ENCODE results near the gene UBR3.
"Not testable (repeated sequence)": the region's sequence is repeated elsewhere in the genome, so short reads cannot be mapped to it uniquely, and the experiment has no call there.

UBR3 gene

DNA sequence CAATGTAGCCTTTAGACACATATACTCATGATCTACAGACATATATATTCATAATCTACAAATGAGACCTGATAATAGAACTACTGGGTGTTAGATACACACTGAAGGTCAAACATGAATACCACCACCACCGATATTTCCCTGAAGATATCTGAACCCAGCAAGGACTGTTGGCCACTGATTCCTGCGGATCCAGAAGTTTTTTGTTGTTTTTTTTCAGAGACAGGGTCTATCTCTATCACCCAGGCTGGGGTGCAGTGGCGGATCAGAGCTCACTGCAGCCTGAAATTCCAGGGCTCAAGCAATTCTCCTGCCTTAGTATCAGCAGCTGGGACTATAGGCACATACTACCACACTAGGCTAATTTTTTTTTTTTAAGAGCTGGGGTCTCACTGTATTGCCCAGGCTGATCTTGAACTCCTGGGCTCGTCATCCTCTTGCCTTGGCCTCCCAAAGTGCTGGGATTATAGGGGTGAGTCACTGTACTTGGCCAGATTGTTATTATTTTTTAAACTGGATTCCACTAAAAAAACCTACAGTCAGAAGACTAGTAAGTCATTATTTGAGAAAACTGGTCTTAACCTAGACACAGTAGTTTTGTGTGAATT, 4.4 kb upstream of the UBR3 start:
- no peak for DNase-seq

- DNase-seq: no peak
Observed at GRCh38 chr2:169823996-169824372, 3.3 kb upstream of the UBR3 start.

- peak; percentile 88 for DNase-seq
Observed at GRCh38 chr2:169824373-169825333, 2.6 kb upstream of the UBR3 start, which contains the start of gene METTL5. METTL5 (minus strand) TSS chr2:169824905; CDS start chr2:169824597, 308 bp downstream.

GRCh38 chr2:169828141-169828811, 1.0 kb downstream of the UBR3 start:
- peak; percentile 44 for DNase-seq

DNA sequence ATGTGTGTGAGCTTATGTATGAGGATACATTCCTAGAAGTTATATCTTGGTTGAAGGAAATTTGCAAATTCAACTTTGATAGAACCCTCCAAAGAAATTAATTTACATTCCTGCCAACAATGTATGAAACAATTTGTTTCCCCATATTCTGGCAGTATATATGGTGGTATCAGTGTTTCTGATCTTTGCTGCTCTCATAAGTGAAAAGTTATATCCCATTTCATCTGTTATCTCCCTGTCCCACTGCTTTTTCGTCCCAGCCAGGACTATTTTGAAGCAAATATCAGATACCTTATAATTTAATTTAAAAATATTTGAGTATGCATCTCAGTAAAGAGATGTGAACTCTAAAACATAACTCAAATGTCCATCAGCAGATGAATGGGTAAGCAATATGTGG, 7.1 kb downstream of the UBR3 start:
- DNase-seq: no peak

DNA sequence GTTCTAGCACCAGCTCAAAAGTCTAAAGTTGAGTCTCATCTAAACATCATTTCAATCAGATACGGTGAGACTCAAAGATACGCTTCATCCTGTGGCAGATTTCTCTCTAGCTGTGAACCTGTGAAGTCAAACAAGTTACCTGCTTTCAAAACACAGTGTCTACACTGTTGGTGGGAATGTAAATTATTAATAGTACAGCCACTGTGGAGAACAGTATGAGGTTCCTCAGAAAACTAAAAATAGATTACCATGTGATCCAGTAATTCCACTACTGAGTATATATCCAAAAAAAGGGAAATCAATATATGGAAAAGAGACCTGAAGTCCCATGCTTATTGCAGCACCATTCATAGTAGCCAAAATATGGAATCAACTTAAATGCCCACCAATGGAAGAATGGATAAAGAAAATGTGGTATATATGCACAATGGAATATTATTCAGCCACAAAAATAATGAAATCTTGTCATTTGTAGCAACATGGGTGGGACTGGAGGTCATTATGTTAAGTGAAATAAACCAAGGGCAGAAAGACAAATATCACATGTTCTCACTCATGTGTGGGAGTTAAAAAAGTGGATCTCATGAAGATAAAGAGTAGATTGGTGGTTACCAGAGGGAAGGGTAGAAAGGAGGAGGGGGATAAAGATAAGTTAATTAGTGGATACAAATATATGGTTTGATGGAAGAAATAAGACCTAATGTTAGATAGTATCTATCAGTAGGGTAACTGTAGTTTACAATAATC, 11.7 kb downstream of the UBR3 start:
- no peak for DNase-seq

- no peak for DNase-seq
Observed at GRCh38 chr2:169839954-169840746, 12.9 kb downstream of the UBR3 start.

DNA sequence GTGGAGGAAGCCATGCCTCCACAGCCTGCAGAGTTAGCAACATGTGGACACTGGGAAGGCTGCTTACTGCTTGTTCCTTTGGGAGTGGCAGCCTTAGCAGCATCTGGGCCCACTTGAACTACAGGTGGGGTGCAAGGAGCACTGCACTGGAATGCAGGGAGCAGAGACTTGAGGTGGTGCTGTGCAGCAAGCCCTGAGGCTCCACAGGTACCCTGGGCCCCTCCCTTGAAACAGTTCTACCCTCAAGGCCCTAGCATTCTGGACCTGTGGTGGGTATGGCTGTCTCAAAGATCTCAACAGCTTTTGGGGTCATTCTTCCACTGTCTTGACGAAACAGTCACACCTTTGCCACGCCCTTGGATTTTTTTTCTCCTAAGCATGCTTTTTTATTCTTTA, 13.5 kb downstream of the UBR3 start:
- no peak for DNase-seq

DNA sequence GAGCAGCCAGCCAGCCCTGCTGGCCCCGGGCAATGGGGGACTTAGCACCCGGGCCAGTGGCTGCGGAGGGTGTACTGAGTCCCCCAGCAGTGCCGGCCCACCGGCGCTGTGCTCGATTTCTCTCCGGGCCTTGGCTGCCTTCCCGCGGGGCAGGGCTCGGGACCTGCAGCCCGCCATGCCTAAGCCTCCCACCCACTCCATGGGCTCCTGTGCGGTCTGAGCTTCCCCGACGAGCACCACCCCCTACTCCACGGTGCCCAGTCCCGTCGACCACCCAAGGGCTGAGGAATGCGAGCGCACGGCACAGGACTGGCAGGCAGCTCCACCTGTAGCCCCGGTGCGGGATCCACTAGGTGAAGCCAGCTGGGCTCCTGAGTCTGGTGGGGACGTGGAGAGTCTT, 14.4 kb downstream of the UBR3 start:
- DNase-seq: not testable (repeated sequence)

DNA sequence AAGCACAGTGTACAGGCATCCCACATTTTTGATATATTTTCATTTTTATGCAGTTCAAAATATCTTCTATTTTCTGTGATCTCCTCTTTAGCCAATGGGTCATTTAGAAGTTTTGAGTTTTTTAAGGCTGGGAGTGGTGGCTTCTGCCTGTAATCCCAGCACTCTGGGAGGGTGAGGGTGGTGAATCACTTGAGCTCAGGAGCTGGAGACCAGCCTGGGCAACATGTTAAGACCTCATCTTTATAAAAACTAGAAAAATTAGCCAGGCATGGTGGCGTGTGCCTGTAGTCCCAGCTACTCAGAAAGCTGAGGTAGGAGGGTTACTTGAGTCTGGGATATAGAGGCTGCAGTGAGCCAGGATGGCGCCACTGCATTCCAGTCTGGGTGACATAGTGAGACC, 17.8 kb downstream of the UBR3 start:
- no peak for DNase-seq

DNA sequence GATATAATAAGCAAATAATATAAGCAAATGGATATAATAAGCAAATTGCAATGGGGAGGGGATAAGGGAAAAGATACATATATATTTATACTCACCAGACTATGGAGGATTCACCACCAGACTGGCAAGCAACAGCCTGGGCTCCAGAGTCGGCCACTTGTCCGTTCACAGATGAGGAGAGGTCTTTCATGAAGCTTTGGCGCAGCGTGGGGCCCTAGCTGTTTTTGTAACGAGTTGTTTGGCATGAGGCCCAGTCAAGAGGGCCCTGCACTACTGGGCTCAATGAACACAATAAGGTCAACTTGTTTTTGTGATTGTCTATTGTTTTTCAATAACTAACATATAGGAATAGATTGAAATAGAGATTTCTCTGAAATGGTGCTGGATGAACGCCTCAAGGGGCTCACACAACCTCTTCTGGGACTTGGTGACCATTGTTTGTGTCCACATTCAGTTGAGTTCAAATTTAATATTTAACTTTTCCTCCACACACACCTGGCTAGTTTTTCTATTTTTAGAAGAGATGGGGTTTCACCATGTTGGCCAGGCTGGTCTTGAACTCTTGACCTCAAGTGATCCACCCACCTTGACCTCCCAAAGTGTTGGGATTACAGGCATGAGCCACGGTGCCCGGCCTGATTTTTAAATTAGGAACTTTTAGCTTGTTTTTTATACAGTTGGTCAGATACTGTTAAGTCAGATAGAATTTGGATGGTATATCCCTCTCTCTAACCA, 21.9 kb downstream of the UBR3 start:
- DNase-seq: not testable (repeated sequence)

DNA sequence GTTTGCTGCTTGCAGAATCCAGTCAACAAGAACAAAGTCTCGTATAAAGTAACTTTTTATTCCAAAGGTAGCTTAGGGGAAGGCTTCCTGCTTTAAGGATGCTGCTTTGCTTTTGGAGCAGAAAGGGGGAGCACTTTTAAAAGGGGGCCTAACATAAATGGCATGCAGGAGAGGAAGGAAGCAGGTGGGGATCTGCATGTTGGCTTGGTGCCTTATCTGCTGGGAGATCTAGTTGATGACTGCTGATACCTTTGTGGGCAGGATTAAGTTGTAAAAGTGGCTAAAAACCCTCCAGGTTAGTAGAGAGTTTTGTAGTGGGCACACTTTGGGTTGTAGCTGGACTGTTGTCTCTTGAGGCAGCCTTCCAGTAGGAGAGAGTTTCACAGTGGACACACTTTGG, 22.5 kb downstream of the UBR3 start:
- no peak for DNase-seq

DNA sequence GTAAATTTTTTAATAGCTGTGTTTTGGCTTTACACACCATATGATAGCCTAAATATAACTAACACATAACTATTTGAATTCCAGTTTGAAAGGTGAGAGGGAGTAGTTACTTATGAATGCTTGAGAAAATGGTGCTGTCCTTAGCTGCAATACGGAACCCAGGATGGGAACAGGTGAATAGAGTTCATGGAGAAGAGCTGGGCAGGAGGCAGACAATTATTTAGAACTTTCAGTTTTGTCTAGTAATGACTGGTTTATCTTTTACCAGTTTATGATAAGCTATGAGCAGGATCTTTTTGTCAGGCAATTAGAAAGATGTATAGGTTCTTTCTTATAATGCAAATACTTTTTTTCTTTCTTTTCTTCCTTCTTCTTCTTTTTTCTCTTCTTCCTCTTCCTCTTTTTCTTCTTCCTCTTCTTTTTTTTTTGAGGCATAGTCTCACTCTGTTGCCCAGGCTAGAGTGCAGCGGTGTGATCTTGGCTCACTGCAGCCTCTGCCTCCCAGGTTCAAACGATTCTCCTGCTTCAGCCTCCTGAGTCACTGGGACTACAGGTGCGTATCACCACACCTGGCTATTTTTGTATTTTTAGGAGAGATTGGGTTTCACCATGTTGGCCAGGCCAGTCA, 25.9 kb downstream of the UBR3 start:
- no peak for DNase-seq

GRCh38 chr2:169855281-169856258, 28.3 kb downstream of the UBR3 start:
- DNase-seq: not testable (repeated sequence)

DNA sequence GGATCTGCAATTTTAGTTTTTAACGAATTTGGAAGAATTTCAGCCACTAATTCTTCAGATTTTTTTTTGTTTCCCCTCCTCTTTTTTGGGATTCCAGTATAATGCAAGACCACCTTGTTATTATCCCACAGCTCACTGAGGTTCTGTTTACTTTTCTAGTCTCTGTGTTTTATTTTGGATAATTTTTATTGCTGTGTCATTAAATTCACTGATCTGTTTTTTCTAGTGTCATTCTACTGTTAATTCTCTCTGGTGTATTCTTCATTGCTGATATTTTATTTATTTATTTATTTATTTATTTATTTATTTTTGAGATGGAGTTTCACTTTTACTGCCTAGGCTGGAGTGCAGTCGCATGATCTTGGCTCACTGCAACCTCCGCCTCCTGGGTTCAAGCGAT, 32.2 kb downstream of the UBR3 start:
- DNase-seq: no peak

DNA sequence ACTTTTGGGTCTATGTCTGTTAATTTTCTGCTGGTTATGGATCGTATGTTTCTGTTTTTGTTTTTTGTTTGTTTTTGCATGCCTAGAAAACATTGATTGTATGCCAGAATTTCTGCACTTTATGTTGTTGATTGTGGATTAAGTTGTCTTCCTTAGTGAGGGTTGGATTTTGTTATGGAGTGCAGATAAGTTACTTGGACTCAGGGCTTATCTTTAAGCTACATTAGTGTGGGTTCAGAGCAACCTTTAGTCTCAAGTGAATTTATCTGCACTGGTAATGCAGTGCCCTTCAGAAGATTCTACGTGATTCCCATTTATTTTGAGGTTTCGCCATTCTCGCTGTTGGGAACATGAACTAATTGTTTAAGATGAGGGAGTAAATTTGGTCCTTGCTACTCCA, 32.9 kb downstream of the UBR3 start:
- DNase-seq: no peak

GRCh38 chr2:169862816-169863215, 35.6 kb downstream of the UBR3 start:
- no peak for DNase-seq

- no peak for DNase-seq
Observed at GRCh38 chr2:169865492-169865891, 38.2 kb downstream of the UBR3 start.

- DNase-seq: not testable (repeated sequence)
Observed at GRCh38 chr2:169866230-169866629, 39.0 kb downstream of the UBR3 start.

- no peak for DNase-seq
Observed at GRCh38 chr2:169867579-169867978, 40.3 kb downstream of the UBR3 start.

All from 8988T (cell line).